HG02759 (cell line): ENCODE measurements around the gene KRTAP10-2.

ENCODE experiments used
- ATAC-seq: cut with Tn5 transposase; IDR thresholded peaks from one replicate; pipeline ENCODE4 v1.9.1; 2021; ENCODE audit warnings: mild to moderate bottlenecking, moderate library complexity; ENCODE audit not compliant: unreplicated experiment

Gene KRTAP10-2

GRCh38 chr21:44527156-44527982, 23.9 kb downstream of the KRTAP10-2 start:
- ATAC-seq, result no peak

- no peak for ATAC-seq
Observed at GRCh38 chr21:44526096-44526997, 25.0 kb downstream of the KRTAP10-2 start.

- no peak for ATAC-seq
Observed at GRCh38 chr21:44525391-44526095, 25.8 kb downstream of the KRTAP10-2 start.

GRCh38 chr21:44524414-44525371, 26.6 kb downstream of the KRTAP10-2 start:
- ATAC-seq, result no peak

- ATAC-seq, result no peak
Observed at GRCh38 chr21:44523567-44524413, 27.5 kb downstream of the KRTAP10-2 start.

GRCh38 chr21:44522753-44523204, 28.5 kb downstream of the KRTAP10-2 start:
- no peak for ATAC-seq

GRCh38 chr21:44521928-44522752, 29.2 kb downstream of the KRTAP10-2 start:
- ATAC-seq, result no peak

GRCh38 chr21:44521301-44521927, 29.9 kb downstream of the KRTAP10-2 start:
- no peak for ATAC-seq

- no peak for ATAC-seq
Observed at GRCh38 chr21:44520326-44521300, 30.7 kb downstream of the KRTAP10-2 start.

GRCh38 chr21:44519346-44520325, 31.7 kb downstream of the KRTAP10-2 start:
- no peak for ATAC-seq

GRCh38 chr21:44518686-44519085, 32.6 kb downstream of the KRTAP10-2 start:
- ATAC-seq, result no peak

GRCh38 chr21:44517175-44517899, 34.0 kb downstream of the KRTAP10-2 start:
- no peak for ATAC-seq

GRCh38 chr21:44516828-44517174, 34.5 kb downstream of the KRTAP10-2 start:
- ATAC-seq, result no peak

GRCh38 chr21:44516342-44516741, 35.0 kb downstream of the KRTAP10-2 start:
- ATAC-seq, result no peak
